IMR-90 (cell line): ENCODE results near the gene ATP1B3. TPM values are rescaled to one million over a fixed set of nuclear protein-coding genes. Genes with fewer than 3 reads are reported as not detected.

ENCODE experiments used
- ATAC-seq: fragments of 200-7000 bp; cut with Tn5 transposase; 2 replicates; pipeline ENCODE4 v1.9.1; 2020; ENCODE audit warnings: low read depth, mild to moderate bottlenecking, moderate library complexity
- BruUV-seq: library from RNA; stranded (reverse); fragments of 400-500 nt; replicated peaks from 2 replicates; lab custom pipeline; 2021; lab: Mats Ljungman, UMichigan
- CTCF ChIA-PET: fragments of 300-600 bp; formaldehyde crosslinking; extraction: SDS; loops from one replicate; lab custom pipeline; 2021; ENCODE audit warnings: antibody characterized with exemption; lab: Yijun Ruan, JAX
- POLR2A ChIA-PET: fragments of 300-600 bp; sonication (Branson Sonifier 250); formaldehyde crosslinking; loops from one replicate; lab custom pipeline; 2022; ENCODE audit warnings: antibody characterized with exemption; ENCODE audit not compliant: unreplicated experiment; lab: Charles Lee
- DNase-seq: peaks from one replicate; pipeline ENCODE4 v3.0.0; 2013
- H2AFZ ChIP-seq: replicated peaks from 2 replicates; pipeline ENCODE3; 2013; ENCODE audit warnings: low read length, mild to moderate bottlenecking; ENCODE audit not compliant: poor library complexity
- H2AK5ac ChIP-seq: 2 replicates; pipeline ENCODE4 v1.6.1; 2013; ENCODE audit warnings: low read depth, low read length, inconsistent platforms
- H2AK9ac ChIP-seq: replicated peaks from 2 replicates; pipeline ENCODE3; 2013; ENCODE audit warnings: mild to moderate bottlenecking, low read depth, low read length, moderate library complexity; ENCODE audit not compliant: poor library complexity
- H2BK120ac ChIP-seq: 2 replicates; pipeline ENCODE4 v1.6.1; 2013; ENCODE audit warnings: low read depth, low read length, inconsistent platforms
- H2BK15ac ChIP-seq: 3 replicates; pipeline ENCODE4 v1.6.1; 2013; ENCODE audit warnings: low read depth, low read length, inconsistent platforms
- H2BK20ac ChIP-seq: 2 replicates; pipeline ENCODE4 v1.6.1; 2013; ENCODE audit warnings: low read depth, mild to moderate bottlenecking, inconsistent platforms, low read length, moderate library complexity
- H2BK5ac ChIP-seq: 2 replicates; pipeline ENCODE4 v1.6.1; 2013; ENCODE audit warnings: mild to moderate bottlenecking, low read depth, low read length, inconsistent platforms; ENCODE audit not compliant: poor library complexity, severe bottlenecking
- H3K14ac ChIP-seq: replicated peaks from 2 replicates; pipeline ENCODE4 v1.6.1; 2013; ENCODE audit warnings: low read depth, low read length, inconsistent platforms
- H3K18ac ChIP-seq: 2 replicates; pipeline ENCODE4 v1.6.1; 2013; ENCODE audit warnings: low read depth, low read length, control low read depth
- H3K23ac ChIP-seq: 2 replicates; pipeline ENCODE4 v1.6.1; 2013; ENCODE audit warnings: low read depth, low read length, inconsistent platforms
- H3K27ac ChIP-seq: 2 replicates; pipeline ENCODE4 v1.5.1; 2013; ENCODE audit warnings: mild to moderate bottlenecking, control low read depth, low read length; ENCODE audit not compliant: insufficient read depth
- H3K27me3 ChIP-seq: 2 replicates; pipeline ENCODE4 v1.6.1; 2013; ENCODE audit warnings: low read length; ENCODE audit not compliant: control insufficient read depth, insufficient read depth
- H3K36me3 ChIP-seq: 2 replicates; pipeline ENCODE4 v1.6.1; 2013; ENCODE audit warnings: low read length, mixed read lengths; ENCODE audit not compliant: control insufficient read depth, insufficient read depth
- H3K4ac ChIP-seq: 2 replicates; pipeline ENCODE4 v1.6.1; 2013; ENCODE audit warnings: low read depth, low read length, inconsistent platforms
- H3K4me1 ChIP-seq: 2 replicates; pipeline ENCODE4 v1.6.1; 2013; ENCODE audit warnings: low read length, mixed read lengths; ENCODE audit not compliant: control insufficient read depth, insufficient read depth
- H3K4me2 ChIP-seq: 2 replicates; pipeline ENCODE4 v1.6.1; 2013; ENCODE audit warnings: low read depth, mild to moderate bottlenecking, control low read depth, low read length, moderate library complexity
- H3K4me3 ChIP-seq: 2 replicates; pipeline ENCODE4 v1.5.1; 2013; ENCODE audit warnings: low read depth, mild to moderate bottlenecking, control low read depth, low read length, moderate library complexity; ENCODE audit not compliant: insufficient read depth
- H3K56ac ChIP-seq: 2 replicates; pipeline ENCODE4 v1.6.1; 2013; ENCODE audit warnings: low read length, inconsistent platforms; ENCODE audit not compliant: insufficient read depth; ENCODE audit errors: extremely low read depth
- H3K79me1 ChIP-seq, 2 experiments: 2 replicates each; pipeline ENCODE4 v1.6.1; 2013; ENCODE audit warnings: low read length in 2 of 2, inconsistent platforms in 1 of 2, low read depth in 1 of 2
- H3K9ac ChIP-seq: 2 replicates; pipeline ENCODE4 v1.6.1; 2013; ENCODE audit warnings: low read depth, low read length, control low read depth
- H3K9me1 ChIP-seq: 2 replicates; pipeline ENCODE4 v1.6.1; 2013; ENCODE audit warnings: low read length, inconsistent platforms; ENCODE audit not compliant: insufficient read depth
- H3K9me3 ChIP-seq: 2 replicates; pipeline ENCODE4 v1.6.1; 2013; ENCODE audit warnings: low read length; ENCODE audit not compliant: control insufficient read depth, insufficient read depth
- H4K20me1 ChIP-seq: 2 replicates; pipeline ENCODE4 v1.6.1; 2013; ENCODE audit warnings: low read length, inconsistent platforms; ENCODE audit not compliant: insufficient read depth
- H4K5ac ChIP-seq: 2 replicates; pipeline ENCODE4 v1.6.1; 2013; ENCODE audit warnings: mild to moderate bottlenecking, low read depth, low read length, control low read depth
- H4K8ac ChIP-seq, 2 experiments: 2 replicates each; pipeline ENCODE4 v1.6.1; 2013; ENCODE audit warnings: low read depth in 2 of 2, low read length in 2 of 2, control low read depth in 1 of 2, inconsistent platforms in 1 of 2
- H4K91ac ChIP-seq: 2 replicates; pipeline ENCODE4 v1.6.1; 2013; ENCODE audit warnings: low read depth, low read length, inconsistent platforms; ENCODE audit not compliant: insufficient read depth
- BHLHE40 ChIP-seq: fragments of 150-350 bp; IDR thresholded peaks from 2 replicates; pipeline ENCODE4 v1.6.1; 2016; ENCODE audit warnings: mild to moderate bottlenecking, low read depth, low read length
- CEBPB ChIP-seq: IDR thresholded peaks from 2 replicates; pipeline ENCODE4 v1.6.1; 2012; ENCODE audit warnings: low read depth, low read length, improper control_type of control experiment
- FOS ChIP-seq: fragments of 150-350 bp; IDR thresholded peaks from 2 replicates; pipeline ENCODE4 v1.6.1; 2016; ENCODE audit warnings: low read depth, low read length
- MXI1 ChIP-seq: IDR thresholded peaks from 2 replicates; pipeline ENCODE4 v1.6.1; 2012; ENCODE audit warnings: low read depth, mild to moderate bottlenecking, low read length, moderate library complexity, borderline replicate concordance
- WGBS, 2 experiments: methylation state at CpG; one replicate each; pipeline versions ENCODE4 v1.1.5 to v1.1.7; 2013; ENCODE audit warnings: missing lambda C conversion rate in 2 of 2; ENCODE audit not compliant: insufficient read length in 1 of 2; ENCODE audit errors: extremely low coverage in 2 of 2; 5-methylcytosine and 5-hydroxymethylcytosine counted together
- dilution Hi-C: fragments of 300-500 bp; cut with HindIII; formaldehyde crosslinking; loops from one replicate; pipeline ENCODE4 v1.14.3; 2018; ENCODE audit warnings: low sequenced_read_pairs; ENCODE audit not compliant: unreplicated experiment
- in situ Hi-C: fragments of 300-500 bp; cut with MboI; formaldehyde crosslinking; loops from 3 replicates; pipeline ENCODE4 v1.14.3; 2019; ENCODE audit warnings: low sequenced_read_pairs, inconsistent platforms, mixed read lengths
- intact Hi-C: fragments of 100-400 bp; cut with micrococcal nuclease; formaldehyde crosslinking; loops from 2 replicates; pipeline ENCODE4 v1.10.0; 2022
- polyA plus RNA-seq, 3 experiments: library from polyadenylated mRNA; depleted of rRNA; stranded (reverse); fragments of >200 nt; gene quantifications; 2 replicates each; pipeline ENCODE4 v1.2.3, GENCODE V29; 2012; ENCODE audit warnings: low replicate concordance in 1 of 3
- total RNA-seq: library from RNA; depleted of rRNA; stranded (reverse); fragments of >200 nt; gene quantifications from 2 replicates; pipeline ENCODE4 v1.2.3, GENCODE V29; 2012
- TF ChIP-seq, protein P1 (sequence below): fragments of 150-350 bp; IDR thresholded peaks from 2 replicates; pipeline ENCODE4 v1.6.1; 2016; ENCODE audit warnings: low read depth, mild to moderate bottlenecking, low read length, moderate library complexity, borderline replicate concordance

The ATP1B3 gene
- total and polyA plus RNA-seq, 2 of the 4 experiments (the other 2 are of a cell fraction), result 64.3 to 126 TPM

DNA sequence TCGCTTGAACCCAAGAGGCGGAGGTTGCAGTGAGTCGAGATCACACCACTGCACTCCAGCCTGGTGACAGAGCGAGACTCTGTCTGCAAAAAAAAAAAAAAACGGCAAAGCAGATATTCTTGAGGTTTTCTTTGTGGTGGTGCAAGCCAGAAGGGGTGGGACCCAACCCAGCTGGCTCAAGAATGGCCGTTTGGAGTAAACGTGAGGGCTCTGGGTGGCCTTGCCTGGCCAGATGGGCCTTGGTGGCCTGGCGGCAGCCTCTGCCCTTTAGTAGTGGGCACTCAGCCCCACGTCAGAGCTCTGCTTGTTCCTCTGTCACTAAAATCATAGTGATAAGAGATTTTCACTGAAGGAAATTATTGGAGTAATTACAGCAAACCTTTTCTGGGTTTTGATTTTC is 50.5 kb downstream of the ATP1B3 start:
- no TSS peak for BruUV-seq
- POLR2A ChIA-PET, result no interaction called here
- Histone ChIP-seq H3K27me3 (no peaks in the 10 kb centered on the region), H2BK15ac (no peak overlapping the region), H2AK9ac (no peak overlapping the region), H2AK5ac (no peak overlapping the region), H4K8ac (no peak overlapping the region), H3K4me2 (no peak overlapping the region), H4K20me1 (no peaks in the 10 kb centered on the region), H3K79me1 (no peaks in the 10 kb centered on the region; a peak in 1 of 4 replicates), H3K9ac (no peak overlapping the region), H3K14ac (no peak overlapping the region), H2AFZ (no peak overlapping the region), H2BK20ac (no peak overlapping the region), H3K4me1 (no peaks in the 10 kb centered on the region), H2BK120ac (no peak overlapping the region), H3K4me3 (no peak overlapping the region), H3K56ac (no peak overlapping the region), H3K27ac (no peak overlapping the region), H3K23ac (no peak overlapping the region), H4K5ac (no peak overlapping the region), H3K4ac (no peak overlapping the region), H3K9me1 (no peaks in the 10 kb centered on the region), H3K18ac (no peak overlapping the region), H4K91ac (no peak overlapping the region), H3K9me3 (no peaks in the 10 kb centered on the region), H2BK5ac (no peak overlapping the region), H3K36me3 (peaks cover 14% of the 10 kb centered on the region)
- CTCF ChIA-PET, result interaction anchor here (0.8 kb wide), 1 partner anchor 8 kb away, joined by 3 read pairs; no protein-coding TSS in a partner anchor
- TF ChIP-seq FOS (no peak), MXI1 (no peak), CEBPB (no peak), BHLHE40 (no peak)
- TF ChIP-seq, protein P1, sequence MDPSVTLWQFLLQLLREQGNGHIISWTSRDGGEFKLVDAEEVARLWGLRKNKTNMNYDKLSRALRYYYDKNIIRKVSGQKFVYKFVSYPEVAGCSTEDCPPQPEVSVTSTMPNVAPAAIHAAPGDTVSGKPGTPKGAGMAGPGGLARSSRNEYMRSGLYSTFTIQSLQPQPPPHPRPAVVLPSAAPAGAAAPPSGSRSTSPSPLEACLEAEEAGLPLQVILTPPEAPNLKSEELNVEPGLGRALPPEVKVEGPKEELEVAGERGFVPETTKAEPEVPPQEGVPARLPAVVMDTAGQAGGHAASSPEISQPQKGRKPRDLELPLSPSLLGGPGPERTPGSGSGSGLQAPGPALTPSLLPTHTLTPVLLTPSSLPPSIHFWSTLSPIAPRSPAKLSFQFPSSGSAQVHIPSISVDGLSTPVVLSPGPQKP, result no peak
- dilution Hi-C loops (no loop called here), in situ Hi-C loops (no loop called here), intact Hi-C loops (no loop called here)
- no peak for DNase-seq
- no peak for ATAC-seq
- no CpG with 5 or more reads among the region's 9 CpGs for WGBS, 2 experiments
